K562 (cell line): ENCODE results near the gene SVIL. TPM values are rescaled to one million over a fixed set of nuclear protein-coding genes. Genes with fewer than 3 reads are reported as not detected.

Source experiments
- ATAC-seq: fragments of 200-7000 bp; cut with Tn5 transposase; 3 replicates; pipeline ENCODE4 v1.9.1; 2020; ENCODE audit warnings: moderate library complexity
- BruUV-seq: library from RNA; stranded (reverse); fragments of 400-500 nt; replicated peaks from 2 replicates; lab custom pipeline; 2021; lab: Mats Ljungman, UMichigan
- CTCF ChIA-PET: fragments of 300-600 bp; formaldehyde crosslinking; extraction: SDS; loops from one replicate; lab custom pipeline; 2021; ENCODE audit warnings: low intra/inter-chr PET ratio; lab: Yijun Ruan, JAX
- POLR2A ChIA-PET: fragments of 300-600, 350-650 bp; sonication (Branson Sonifier 250); formaldehyde crosslinking; extraction: SDS; loops from one replicate; lab custom pipeline; 2021; ENCODE audit warnings: antibody characterized with exemption, inconsistent platforms; lab: Yijun Ruan, JAX
- DNase-seq, 4 experiments: peaks; one replicate each; pipeline versions ENCODE4 v3.0.0 to v3.0.0-alpha.2; 2011 to 2018; ENCODE audit warnings: low spot score in 3 of 4, mixed read lengths in 3 of 4; ENCODE audit errors: extremely low read depth in 1 of 4
- FAIRE-seq: peaks from 2 replicates; lab custom pipeline; 2011; peaks lifted over from hg19 to GRCh38; lab: Jason Lieb, UNC
- H2AFZ ChIP-seq: 2 replicates; pipeline ENCODE4 v1.6.0; 2011; ENCODE audit warnings: low read depth, low read length, control low read depth, inconsistent platforms
- H3K27ac ChIP-seq: fragments of 200-600 bp; 3 replicates; pipeline ENCODE4 v1.8.0; 2011; ENCODE audit warnings: low read depth, mild to moderate bottlenecking, control low read depth, inconsistent platforms, low read length, moderate library complexity, mixed read lengths; ENCODE audit errors: extremely low read depth
- H3K27me3 ChIP-seq, 2 experiments: fragments of 300-600 bp in 1 of 2; 2 replicates in 1 of 2; 3 replicates in 1 of 2; pipeline versions ENCODE4 v1.6.0 to v1.8.0; 2011; ENCODE audit warnings: inconsistent platforms in 2 of 2, low read length in 2 of 2, mild to moderate bottlenecking in 1 of 2, mixed read lengths in 1 of 2, moderate library complexity in 1 of 2; ENCODE audit not compliant: control insufficient read depth in 2 of 2, insufficient read depth in 2 of 2
- H3K36me3 ChIP-seq: fragments of 300-600 bp; 3 replicates; pipeline ENCODE4 v1.8.0; 2011; ENCODE audit warnings: mild to moderate bottlenecking, low read length, inconsistent platforms; ENCODE audit not compliant: control insufficient read depth, insufficient read depth
- H3K4me1 ChIP-seq, 2 experiments: fragments of 200-600 bp in 1 of 2; replicated peaks in 1 of 2; 2 replicates in 1 of 2; 3 replicates in 1 of 2; pipeline versions ENCODE4 v1.5.1 to v1.8.0; 2011; ENCODE audit warnings: inconsistent platforms in 2 of 2, low read length in 2 of 2, mild to moderate bottlenecking in 1 of 2, mixed read lengths in 1 of 2, moderate library complexity in 1 of 2; ENCODE audit not compliant: control insufficient read depth in 2 of 2, insufficient read depth in 2 of 2
- H3K4me2 ChIP-seq: 2 replicates; pipeline ENCODE4 v1.6.1; 2011; ENCODE audit warnings: low read length, control low read depth, inconsistent platforms, mixed read lengths; ENCODE audit not compliant: insufficient read depth
- H3K4me3 ChIP-seq: fragments of 200-600 bp; sonication (generic), shearing (Covaris generic); 2 replicates; pipeline ENCODE4 v1.5.1; 2016; ENCODE audit warnings: control low read depth, inconsistent platforms
- H3K79me2 ChIP-seq: fragments of 200-600 bp; 3 replicates; pipeline ENCODE4 v1.8.0; 2011; ENCODE audit warnings: low read length, inconsistent platforms; ENCODE audit not compliant: control insufficient read depth, insufficient read depth
- H3K9ac ChIP-seq, 2 experiments: 2 replicates each; pipeline versions ENCODE4 v1.6.0 to v1.6.1; 2011; ENCODE audit warnings: low read depth in 2 of 2, low read length in 2 of 2, control low read depth in 1 of 2, inconsistent platforms in 1 of 2, mild to moderate bottlenecking in 1 of 2, mixed read lengths in 1 of 2; ENCODE audit not compliant: insufficient read depth in 1 of 2
- H3K9me1 ChIP-seq: one replicate; pipeline ENCODE4 v1.6.0; 2011; ENCODE audit warnings: inconsistent platforms, mild to moderate bottlenecking, low read length, moderate library complexity; ENCODE audit not compliant: control insufficient read depth, insufficient read depth
- H3K9me3 ChIP-seq: replicated peaks from 2 replicates; pipeline ENCODE4 v1.5.1; 2011; ENCODE audit warnings: low read depth, low read length, inconsistent platforms; ENCODE audit not compliant: control insufficient read depth, insufficient read depth
- H4K20me1 ChIP-seq: replicated peaks from 2 replicates; pipeline ENCODE4 v1.6.1; 2011; ENCODE audit warnings: low read length, inconsistent platforms, mixed read lengths; ENCODE audit not compliant: control insufficient read depth, insufficient read depth
- ATF4 ChIP-seq: fragments of 450-650 bp; formaldehyde crosslinking; IDR thresholded peaks from 2 replicates; pipeline ENCODE4 v1.4.0; 2022; ENCODE audit warnings: mild to moderate bottlenecking, moderate library complexity
- CREBBP ChIP-seq: IDR thresholded peaks from one replicate; pipeline ENCODE4 v1.6.1; 2012; ENCODE audit warnings: low read depth, mild to moderate bottlenecking, control low read depth, inconsistent platforms, low read length
- CTCF ChIP-seq, 3 experiments: IDR thresholded peaks in 2 of 3; conservative IDR thresholded peaks in 1 of 3; 2 replicates each; pipeline ENCODE4 v1.5.1; 2011 to 2012; ENCODE audit warnings: low read length in 3 of 3, mild to moderate bottlenecking in 3 of 3, control low read depth in 2 of 3, improper control_type of control experiment in 1 of 3, inconsistent platforms in 1 of 3, low read depth in 1 of 3, mixed read lengths in 1 of 3, moderate library complexity in 1 of 3; ENCODE audit not compliant: insufficient read depth in 2 of 3
- CTCFL ChIP-seq: IDR thresholded peaks from 2 replicates; pipeline ENCODE4 v1.6.1; 2011; ENCODE audit warnings: borderline replicate concordance, low read depth, mild to moderate bottlenecking, moderate library complexity, low read length; ENCODE audit not compliant: insufficient read depth, poor library complexity, severe bottlenecking
- HBP1 ChIP-seq: fragments of 450-650 bp; formaldehyde crosslinking; IDR thresholded peaks from 2 replicates; pipeline ENCODE4 v1.4.0; 2022; ENCODE audit warnings: missing genetic modification characterization
- NBN ChIP-seq: fragments of 450-650 bp; IDR thresholded peaks from 2 replicates; pipeline ENCODE4 v1.6.1; 2016; ENCODE audit warnings: low read depth, mild to moderate bottlenecking
- NR4A1 ChIP-seq, 2 experiments: fragments of 250-450 bp in 1 of 2; fragments of 450-650 bp in 1 of 2; sonication (Bioruptor Pico) in 1 of 2; IDR thresholded peaks; 2 replicates each; pipeline versions ENCODE4 v1.4.0 to v1.6.1; 2016 to 2020; ENCODE audit warnings: mild to moderate bottlenecking in 2 of 2, missing compliant biosample characterization in 1 of 2, missing genetic modification characterization in 1 of 2, moderate library complexity in 1 of 2
- PCBP2 ChIP-seq: fragments of 200-400 bp; formaldehyde crosslinking; IDR thresholded peaks from 2 replicates; pipeline ENCODE4 v1.6.1; 2018; ENCODE audit warnings: low read length, low read depth, mild to moderate bottlenecking, moderate library complexity; ENCODE audit not compliant: poor library complexity, severe bottlenecking
- POLR3A ChIP-seq: IDR thresholded peaks from 2 replicates; pipeline ENCODE4 v1.6.1; 2011; ENCODE audit warnings: borderline replicate concordance, mild to moderate bottlenecking, moderate library complexity; ENCODE audit not compliant: insufficient read length, insufficient read depth; ENCODE audit errors: extremely low read depth
- POLR3G ChIP-seq: IDR thresholded peaks from 2 replicates; pipeline ENCODE4 v1.6.1; 2011; ENCODE audit not compliant: insufficient read length, insufficient replicate concordance; ENCODE audit errors: extremely low read depth
- SPI1 ChIP-seq: IDR thresholded peaks from 2 replicates; pipeline ENCODE4 v1.6.1; 2011; ENCODE audit warnings: low read depth, low read length, control low read depth, borderline replicate concordance
- ZC3H11A ChIP-seq: IDR thresholded peaks from 2 replicates; pipeline ENCODE4 v1.6.1; 2012; ENCODE audit warnings: low read depth, low read length, improper control_type of control experiment
- ZNF699 ChIP-seq: fragments of 250-450 bp; sonication (Bioruptor Pico); IDR thresholded peaks from 2 replicates; pipeline ENCODE4 v1.8.0; 2021; ENCODE audit warnings: mild to moderate bottlenecking, moderate library complexity; ENCODE audit not compliant: insufficient replicate concordance
- ZNF707 ChIP-seq: fragments of 250-450 bp; sonication (Bioruptor Pico); conservative IDR thresholded peaks from 2 replicates; pipeline ENCODE4 v1.8.0; 2022; ENCODE audit warnings: inconsistent platforms, mild to moderate bottlenecking, moderate library complexity
- WGBS: fragments of 100-300 bp; shearing (Covaris generic); methylation state at CpG from one replicate; pipeline ENCODE4 v1.1.6; 2016; ENCODE audit warnings: low coverage, mixed read lengths; ENCODE audit not compliant: insufficient coverage; ENCODE audit errors: missing lambda C conversion rate; 5-methylcytosine and 5-hydroxymethylcytosine counted together
- in situ Hi-C: fragments of 300-500 bp; cut with MboI; formaldehyde crosslinking; loops from 4 replicates; pipeline ENCODE4 v1.15.0; 2018; ENCODE audit warnings: inconsistent platforms, mixed read lengths
- intact Hi-C: fragments of 100-400 bp; cut with micrococcal nuclease; formaldehyde crosslinking; loops from 2 replicates; pipeline ENCODE4 v1.14.2; 2022
- polyA plus RNA-seq, 8 experiments: library from polyadenylated mRNA; depleted of rRNA in 4 of 8; stranded (reverse) in 5 of 8; unstranded in 3 of 8; fragments of >200 nt; fragmentation: Nextera tagmentation in 2 of 8; fragmentation: Illumina TruSeq in 1 of 8; extraction: Ambion mirVana in 2 of 8; extraction: Trizol in 1 of 8; gene quantifications; 2 replicates each; pipeline versions ENCODE4 v1.2.1 to v1.2.3, GENCODE V29; 2011 to 2014; ENCODE audit warnings: inconsistent platforms in 1 of 8, missing spikeins in 1 of 8
- total RNA-seq, 7 experiments: library from RNA; depleted of rRNA in 6 of 7; stranded (reverse); fragments of >200 nt in 6 of 7; fragmentation: Illumina TruSeq in 2 of 7; extraction: Trizol in 2 of 7; gene quantifications; 2 replicates each; pipeline versions ENCODE4 v1.2.1 to v1.2.3, GENCODE V29; 2011 to 2021; ENCODE audit warnings: low replicate concordance in 1 of 7

Gene SVIL
- total and polyA plus RNA-seq, 9 of the 15 experiments (the other 6 are each of a cell fraction or from before 2014, with no cell fraction given), result under 0.01 to 0.18 (median 0.05) TPM; not detected in 3

GRCh38 chr10:29517352-29517923 lies 117.3 kb downstream of the SVIL start:
- ATAC-seq (peak; percentile 93), DNase-seq (peak; percentile 38 to 52 (median 42)), FAIRE-seq (peak; percentile 65)
- BruUV-seq, result no TSS peak
- POLR2A ChIA-PET, result interaction anchor here (0.5 to 1.0 kb wide), 2 partner anchors 12 to 319 kb away, joined by 3 read pairs; no protein-coding TSS in a partner anchor
- 0% methylated on average over 8 of the region's 8 CpGs for WGBS
- Histone ChIP-seq H3K9ac (no peak overlapping the region), H3K9me3 (no peaks in the 10 kb centered on the region), H3K4me2 (no peak overlapping the region), H2AFZ (no peak overlapping the region), H3K4me3 (no peak overlapping the region), H3K36me3 (no peaks in the 10 kb centered on the region), H3K9me1 (no peaks in the 10 kb centered on the region), H3K27me3 (peaks cover 8 to 27% of the 10 kb centered on the region in 2 experiments; a peak in 4 of 5 replicates), H3K4me1 (no peaks in the 10 kb centered on the region), H3K27ac (no peak overlapping the region), H4K20me1 (no peaks in the 10 kb centered on the region), H3K79me2 (no peaks in the 10 kb centered on the region)
- CTCF ChIA-PET, result no interaction called here
- intact Hi-C loops (no loop called here), in situ Hi-C loops (no loop called here)
- TF ChIP-seq ZNF707 (CRISPR knock-in tag), result no peak
- TF ChIP-seq ZC3H11A, result no peak
- no peak for TF ChIP-seq POLR3G
- no peak for TF ChIP-seq NBN
- no peak for TF ChIP-seq CREBBP
- no peak for TF ChIP-seq HBP1 (CRISPR knock-in tag)
- no peak for TF ChIP-seq NR4A1 (CRISPR knock-in tag; IDR thresholded peaks at IDR 0.05)
- no peak for TF ChIP-seq NR4A1 (tag; IDR thresholded peaks at IDR 0.05)
- TF ChIP-seq CTCF (IDR thresholded peaks at IDR 0.05 in 2 of 3, conservative IDR thresholded peaks at IDR 0.05 in 1 of 3; ENCODE audit: insufficient read depth in 2 of 3, low read depth in 1 of 3, low read length in 3 of 3), result peak; percentile 61 to 71 (median 64)
- TF ChIP-seq PCBP2, result no peak
- peak; percentile 74; the same call in 1 of the 2 replicates for TF ChIP-seq SPI1
- no peak for TF ChIP-seq ZNF699 (CRISPR knock-in tag)
- no peak for TF ChIP-seq POLR3A
- no peak for TF ChIP-seq ATF4 (CRISPR knock-in tag)
- peak; percentile 19 for TF ChIP-seq CTCFL
